AG10803 (cell line): ENCODE measurements around the gene ARHGAP30.
"Not testable (repeated sequence)": the region's sequence is repeated elsewhere in the genome, so short reads cannot be mapped to it uniquely, and the experiment has no call there.

ENCODE experiments used
- DNase-seq: peaks from one replicate; pipeline ENCODE4 v3.0.0; 2010; ENCODE audit warnings: low read depth
- H3K4me3 ChIP-seq: 2 replicates; pipeline ENCODE4 v1.5.1; 2011; ENCODE audit warnings: mild to moderate bottlenecking, low read length, control low read depth
- TF ChIP-seq, protein P1 (sequence below): conservative IDR thresholded peaks from 2 replicates; pipeline ENCODE4 v1.5.1; 2011; ENCODE audit warnings: mild to moderate bottlenecking, low read length, control low read depth, inconsistent platforms

Gene ARHGAP30

DNA sequence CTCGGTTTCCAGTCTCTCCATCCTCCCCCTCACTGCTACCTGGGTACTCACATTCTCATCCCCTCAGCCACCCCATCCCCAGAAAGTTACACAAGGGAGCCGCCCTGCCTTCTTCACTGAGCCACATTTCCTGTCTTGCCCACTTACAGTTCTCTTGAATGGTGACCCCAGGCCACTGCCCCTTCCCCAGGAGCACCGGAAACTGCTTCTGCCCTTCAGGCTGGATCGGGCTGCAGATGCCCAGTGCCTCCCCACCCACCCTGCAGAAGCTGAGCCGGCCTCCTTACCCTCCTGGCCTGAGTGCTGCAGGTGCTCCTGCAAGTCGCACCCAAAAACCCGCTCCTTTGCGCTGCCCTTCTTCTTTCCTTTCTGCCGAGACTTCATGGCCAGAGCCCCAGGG is 450 bp downstream of the ARHGAP30 start:
- no peak overlapping the region for H3K4me3 ChIP-seq
- TF ChIP-seq, protein P1, sequence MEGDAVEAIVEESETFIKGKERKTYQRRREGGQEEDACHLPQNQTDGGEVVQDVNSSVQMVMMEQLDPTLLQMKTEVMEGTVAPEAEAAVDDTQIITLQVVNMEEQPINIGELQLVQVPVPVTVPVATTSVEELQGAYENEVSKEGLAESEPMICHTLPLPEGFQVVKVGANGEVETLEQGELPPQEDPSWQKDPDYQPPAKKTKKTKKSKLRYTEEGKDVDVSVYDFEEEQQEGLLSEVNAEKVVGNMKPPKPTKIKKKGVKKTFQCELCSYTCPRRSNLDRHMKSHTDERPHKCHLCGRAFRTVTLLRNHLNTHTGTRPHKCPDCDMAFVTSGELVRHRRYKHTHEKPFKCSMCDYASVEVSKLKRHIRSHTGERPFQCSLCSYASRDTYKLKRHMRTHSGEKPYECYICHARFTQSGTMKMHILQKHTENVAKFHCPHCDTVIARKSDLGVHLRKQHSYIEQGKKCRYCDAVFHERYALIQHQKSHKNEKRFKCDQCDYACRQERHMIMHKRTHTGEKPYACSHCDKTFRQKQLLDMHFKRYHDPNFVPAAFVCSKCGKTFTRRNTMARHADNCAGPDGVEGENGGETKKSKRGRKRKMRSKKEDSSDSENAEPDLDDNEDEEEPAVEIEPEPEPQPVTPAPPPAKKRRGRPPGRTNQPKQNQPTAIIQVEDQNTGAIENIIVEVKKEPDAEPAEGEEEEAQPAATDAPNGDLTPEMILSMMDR: no peak
- DNase-seq: no peak

DNA sequence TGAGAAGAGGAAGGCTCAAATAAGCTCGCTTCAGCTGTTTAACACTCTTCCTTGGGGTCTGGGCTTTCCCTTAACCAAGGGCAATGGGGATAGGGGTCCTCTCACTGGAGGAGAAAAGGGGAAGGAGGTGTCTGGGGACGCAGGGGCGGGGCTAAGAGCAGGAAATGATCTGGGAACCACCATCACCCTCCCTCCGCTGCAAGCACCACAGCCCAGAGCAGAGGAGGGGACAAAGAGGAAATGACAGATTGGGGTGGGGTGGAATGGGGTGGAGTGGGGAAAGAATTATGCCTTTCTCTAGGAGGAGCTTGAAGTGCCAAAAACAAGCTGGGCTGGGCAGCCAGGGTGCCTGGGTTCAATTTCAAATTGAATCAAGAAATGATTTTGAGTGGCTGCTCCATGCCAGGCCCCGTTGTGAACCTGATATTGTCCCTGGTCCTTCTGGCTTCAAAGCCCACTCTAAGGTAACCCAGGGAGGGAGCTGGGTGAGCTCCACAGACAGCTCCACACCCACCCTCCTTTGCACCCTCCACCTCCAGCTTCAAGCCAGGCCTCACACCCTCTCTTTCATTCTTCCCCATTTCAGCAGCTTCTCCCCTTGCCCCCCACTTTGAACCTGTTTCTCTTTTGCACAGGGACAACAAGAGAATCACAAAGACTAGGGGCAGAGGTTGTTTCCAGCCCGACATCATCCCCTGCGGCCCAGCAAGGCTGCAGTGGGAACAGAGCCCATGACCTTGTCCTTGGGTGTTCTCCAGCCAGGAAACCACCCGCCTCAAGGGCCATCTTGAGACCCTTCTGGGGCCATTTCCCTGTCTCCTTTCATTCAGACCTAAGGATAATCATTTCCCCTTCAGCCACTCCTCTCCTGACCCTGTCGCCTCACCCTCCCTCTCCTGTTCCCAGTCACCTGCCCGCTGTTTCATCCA is 1.1 kb downstream of the ARHGAP30 start:
- H3K4me3 ChIP-seq: no peak overlapping the region
- TF ChIP-seq, protein P1: no peak
- DNase-seq: no peak

DNA sequence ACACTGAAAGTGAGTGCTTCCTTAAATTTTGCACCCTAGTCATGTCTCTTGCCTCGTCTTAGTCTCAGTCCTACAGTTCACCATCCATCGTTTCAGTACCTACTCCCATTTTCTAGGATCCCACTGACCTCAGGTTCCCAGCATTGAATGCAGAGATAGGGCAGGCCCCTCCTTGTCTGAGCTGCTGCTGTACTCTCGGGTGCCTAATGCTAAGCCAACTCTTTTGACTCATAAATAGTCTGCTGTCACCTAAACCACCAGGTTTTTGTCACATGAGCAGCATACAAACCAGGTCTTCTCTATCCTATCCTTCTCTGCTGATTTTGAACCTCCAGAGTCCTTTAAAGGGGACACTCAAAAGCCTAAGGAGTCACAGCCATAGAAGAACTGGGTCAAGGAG is 3.0 kb downstream of the ARHGAP30 start:
- no peak overlapping the region for H3K4me3 ChIP-seq
- TF ChIP-seq, protein P1: no peak
- no peak for DNase-seq

DNA sequence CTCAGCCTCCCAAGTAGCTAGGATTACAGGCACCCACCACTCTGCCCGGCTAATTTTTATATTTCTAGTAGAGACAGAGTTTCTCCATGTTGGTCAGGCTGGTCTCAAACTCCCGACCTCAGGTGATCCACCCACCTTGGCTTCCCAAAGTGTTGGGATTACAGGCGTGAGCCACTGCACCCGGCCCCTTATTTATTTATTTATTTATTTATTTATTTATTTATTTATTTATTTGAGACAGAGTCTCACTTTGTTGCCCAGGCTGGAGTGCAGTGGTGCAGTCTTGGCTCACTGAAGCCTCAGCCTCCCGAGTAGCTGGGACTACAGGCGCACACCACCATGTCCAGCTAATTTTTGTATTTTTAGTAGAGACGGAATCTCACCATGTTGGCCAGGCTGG is 4.0 kb downstream of the ARHGAP30 start:
- DNase-seq, H3K4me3 ChIP-seq: not testable (repeated sequence)

DNA sequence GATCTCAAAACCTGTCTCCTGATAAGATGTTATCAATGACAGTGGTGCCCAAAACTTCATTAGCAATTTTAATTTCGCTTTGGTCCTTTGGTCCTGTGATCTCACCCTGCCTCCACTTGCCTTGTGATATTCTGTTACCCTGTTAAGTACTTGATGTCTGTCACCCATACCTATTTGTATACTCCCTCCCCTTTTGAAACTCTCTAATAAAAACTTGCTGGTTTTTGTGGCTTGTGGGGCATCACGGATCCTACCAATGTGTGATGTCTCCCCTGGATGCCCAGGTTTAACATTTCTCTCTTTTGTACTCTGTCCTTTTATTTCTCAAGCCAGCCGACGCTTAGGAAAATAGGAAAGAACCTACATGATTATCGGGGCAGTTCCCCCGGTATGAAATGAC is 5.8 kb downstream of the ARHGAP30 start:
- not testable (repeated sequence) for H3K4me3 ChIP-seq, DNase-seq

DNA sequence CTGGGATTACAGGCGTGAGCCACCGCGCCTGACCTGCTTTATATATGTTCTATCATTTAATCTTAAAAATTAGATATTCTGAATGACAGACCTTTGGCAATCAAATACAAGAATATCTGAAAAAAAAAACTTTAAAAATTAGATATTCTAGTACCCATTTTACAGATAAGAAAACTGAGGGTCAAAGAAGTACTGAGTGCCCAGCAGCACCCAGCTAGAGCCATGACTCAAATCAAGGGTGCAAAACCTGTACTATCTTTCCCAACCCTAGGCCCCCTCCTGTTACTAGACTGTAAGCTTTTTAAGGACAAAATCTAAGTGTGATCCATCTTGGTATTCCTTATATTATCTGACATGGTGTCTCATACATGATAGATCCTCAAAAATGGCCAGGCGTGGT is 8.3 kb downstream of the ARHGAP30 start:
- TF ChIP-seq, protein P1: no peak
- no peak overlapping the region for H3K4me3 ChIP-seq
- no peak for DNase-seq

DNA sequence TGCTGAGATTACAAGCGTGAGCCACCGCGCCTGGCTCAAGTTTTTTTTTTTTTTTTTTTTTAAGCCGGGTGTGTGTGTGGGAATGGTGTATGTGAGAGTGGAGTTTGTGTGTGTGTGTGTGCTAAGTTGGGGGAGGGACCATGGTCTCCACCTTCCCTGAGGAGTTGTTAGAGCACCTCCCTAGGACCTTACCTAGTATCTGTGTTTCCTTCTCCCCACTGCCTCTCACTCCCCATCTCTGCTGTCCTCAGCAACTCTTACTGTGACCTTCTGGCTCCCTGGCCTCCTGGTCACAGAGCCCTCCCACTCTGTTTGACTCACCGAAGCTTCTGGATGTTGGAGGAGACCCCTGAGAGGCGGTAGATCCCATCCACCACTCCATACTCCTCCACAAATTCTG is 10.4 kb downstream of the ARHGAP30 start:
- H3K4me3 ChIP-seq: no peak overlapping the region
- DNase-seq: no peak
- TF ChIP-seq, protein P1: no peak

DNA sequence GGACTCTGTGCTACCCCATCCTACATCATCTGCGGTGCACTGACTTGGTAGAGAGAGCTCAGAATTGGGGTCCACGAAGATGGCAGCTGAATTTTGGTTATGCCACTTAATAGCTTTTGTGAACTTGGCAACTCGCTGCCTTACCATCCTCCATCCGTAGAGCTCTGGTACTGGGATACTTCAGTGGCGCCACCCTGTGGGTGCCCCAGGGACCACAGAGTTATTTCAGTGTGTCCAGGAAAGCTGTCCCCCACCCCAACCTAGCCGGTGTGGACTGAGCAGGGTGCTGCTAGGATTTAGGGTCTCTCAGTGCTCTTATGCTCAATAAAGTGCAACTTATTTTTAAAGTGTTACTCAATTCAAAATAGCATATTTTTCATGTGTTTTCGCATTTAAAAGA is 14.9 kb downstream of the ARHGAP30 start:
- TF ChIP-seq, protein P1: no peak; the same call in 1 of the 2 replicates
- no peak for DNase-seq
- no peak overlapping the region for H3K4me3 ChIP-seq
